HG02938 (cell line): ENCODE results near the gene CACNA1H.

Experiments
- ATAC-seq: cut with Tn5 transposase; IDR thresholded peaks from one replicate; pipeline ENCODE4 v1.9.1; 2021; ENCODE audit warnings: mild to moderate bottlenecking, moderate library complexity; ENCODE audit not compliant: unreplicated experiment

CACNA1H gene

DNA sequence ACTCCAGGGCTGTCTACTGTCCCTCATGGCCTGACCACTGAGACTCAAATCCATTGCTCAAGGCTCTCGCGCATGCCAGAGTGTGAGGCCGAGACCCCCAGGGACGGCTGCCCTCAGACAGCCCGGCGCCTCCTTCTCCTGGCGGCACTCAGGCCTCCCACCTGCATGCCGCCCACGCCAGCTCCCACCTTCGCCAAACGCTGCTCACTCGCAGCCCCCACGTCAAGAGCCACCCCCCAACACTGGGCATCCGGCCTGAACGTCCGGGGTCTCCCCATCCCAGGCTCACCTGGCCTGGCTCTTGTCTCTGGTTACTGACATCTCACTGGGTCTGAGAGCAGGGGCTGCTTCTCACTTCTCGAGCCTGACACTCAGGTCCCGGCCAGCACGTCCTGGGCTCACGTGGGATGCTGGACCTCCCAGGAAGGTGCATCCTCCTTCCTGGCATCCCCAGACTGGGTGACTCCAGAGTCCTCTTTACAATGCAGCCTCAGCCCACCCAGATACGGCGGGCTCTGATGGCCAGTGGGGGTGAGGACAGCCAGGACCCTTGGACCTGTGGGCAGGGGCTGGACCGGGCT lies 12.2 kb upstream of the CACNA1H start:
- no peak for ATAC-seq

- ATAC-seq, result no peak
Observed at GRCh38 chr16:1141191-1141590, 11.7 kb upstream of the CACNA1H start.

GRCh38 chr16:1141716-1142115 lies 11.2 kb upstream of the CACNA1H start:
- no peak for ATAC-seq

- no peak for ATAC-seq
Observed at GRCh38 chr16:1142911-1143310, 10.0 kb upstream of the CACNA1H start.

GRCh38 chr16:1143761-1144450 lies 9.0 kb upstream of the CACNA1H start:
- no peak for ATAC-seq

- no peak for ATAC-seq
Observed at GRCh38 chr16:1144476-1145382, 8.2 kb upstream of the CACNA1H start.

GRCh38 chr16:1145383-1146100 lies 7.4 kb upstream of the CACNA1H start:
- no peak for ATAC-seq

DNA sequence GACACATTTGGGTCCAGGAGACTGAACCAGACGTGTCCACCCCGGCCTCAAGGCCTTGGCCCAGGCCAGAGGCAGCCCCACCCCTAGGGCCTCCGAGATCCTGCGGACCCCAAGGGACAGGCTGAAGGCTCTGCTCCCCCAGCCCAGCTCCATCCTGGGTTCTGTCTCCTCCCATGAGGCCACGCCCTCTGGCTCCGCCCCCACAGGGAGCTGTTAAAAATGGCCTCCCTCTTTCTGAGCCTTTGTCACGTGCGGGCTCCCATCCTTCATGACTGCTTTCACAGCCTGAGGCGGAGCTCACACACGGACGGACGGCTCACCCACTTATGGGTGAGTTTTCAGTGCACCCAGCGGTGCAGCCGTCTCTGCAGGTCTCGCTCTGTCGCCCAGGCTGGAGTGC lies 6.5 kb upstream of the CACNA1H start:
- no peak for ATAC-seq

- ATAC-seq, result no peak
Observed at GRCh38 chr16:1147027-1147426, 5.9 kb upstream of the CACNA1H start.

DNA sequence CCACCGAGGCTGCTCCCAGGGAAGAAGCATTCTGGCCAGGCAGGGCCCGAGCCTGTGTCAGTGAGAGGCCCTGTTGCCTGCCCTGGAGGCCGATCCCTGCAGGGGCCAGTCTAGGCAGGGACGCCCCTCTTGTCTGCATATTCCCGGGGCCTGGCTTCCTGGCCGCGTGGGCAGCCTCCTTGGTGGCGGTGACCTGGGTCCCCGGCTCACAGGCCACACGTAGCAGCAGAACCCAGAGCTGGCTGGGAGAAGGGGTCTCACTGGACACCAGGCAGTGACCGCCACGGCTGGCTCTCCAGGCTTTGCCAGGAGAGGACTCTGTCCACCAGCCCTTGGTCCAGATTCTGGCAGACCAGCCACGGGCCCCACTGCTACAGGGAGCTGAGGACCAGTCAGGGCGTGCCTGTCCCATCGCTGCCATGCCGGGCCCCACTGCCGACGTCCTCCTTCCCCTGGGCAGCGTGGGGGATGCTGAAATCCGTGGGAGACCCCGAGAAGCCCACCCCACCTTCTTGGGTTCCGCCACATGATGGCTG lies 3.7 kb upstream of the CACNA1H start:
- ATAC-seq, result no peak

DNA sequence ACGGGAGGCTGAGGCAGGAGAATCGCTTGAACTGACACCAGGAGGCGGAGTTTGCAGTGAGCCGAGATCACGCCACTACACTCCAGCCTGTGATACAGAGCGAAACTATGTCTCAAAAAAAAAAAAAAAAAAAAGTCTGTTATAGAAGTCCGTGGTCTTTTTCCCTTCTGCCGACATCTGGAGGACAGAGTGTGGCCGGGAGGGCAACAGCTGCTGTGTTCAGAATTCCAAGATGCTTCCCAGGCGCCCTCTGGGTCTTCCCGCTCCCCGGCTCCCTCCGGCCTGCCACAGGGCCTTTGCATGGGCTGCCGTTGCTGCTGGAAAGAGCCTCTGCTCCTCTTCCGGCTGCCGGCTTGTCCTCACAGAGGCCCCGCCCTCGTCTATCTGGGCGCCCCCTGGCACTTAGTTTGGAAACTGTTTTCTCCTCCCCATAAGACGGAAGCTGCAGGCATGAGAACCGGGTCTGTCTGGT lies 2.4 kb upstream of the CACNA1H start:
- ATAC-seq, result no peak

DNA sequence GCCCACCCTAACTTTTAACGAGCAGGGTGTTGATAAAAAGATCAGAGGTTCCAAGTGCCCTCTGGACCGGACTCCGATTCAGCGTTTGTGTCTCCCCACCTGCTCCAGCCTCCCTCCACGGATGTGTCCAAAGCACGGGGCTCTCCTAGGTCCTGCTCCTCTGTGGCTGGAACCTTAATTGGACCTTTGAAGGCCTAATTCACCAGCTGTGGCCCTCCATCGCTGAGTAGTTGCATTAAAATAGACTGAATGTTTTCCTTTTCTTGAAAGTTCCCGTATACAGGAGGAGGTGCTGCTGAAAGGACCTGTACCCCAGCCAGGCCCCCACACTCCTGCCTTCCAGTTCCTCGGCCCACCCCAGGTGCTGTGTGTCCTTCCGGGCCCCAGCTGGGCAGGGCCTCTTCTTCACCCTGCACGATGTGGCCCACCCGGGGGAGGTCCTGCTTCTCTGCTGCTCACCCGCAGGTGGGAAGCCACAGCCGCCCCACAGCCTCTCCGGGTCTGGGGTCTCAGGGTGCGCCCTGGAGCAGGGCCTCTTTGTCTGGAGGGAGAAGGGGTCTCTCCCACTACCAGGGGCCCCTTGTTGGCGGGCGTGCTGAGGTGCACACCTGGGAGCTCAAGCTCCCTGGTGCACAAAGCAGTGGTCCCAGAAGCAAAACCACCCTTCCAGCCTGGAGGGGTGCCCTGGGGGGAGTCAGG lies 1.3 kb upstream of the CACNA1H start:
- ATAC-seq, result no peak

- ATAC-seq, result no peak
Observed at GRCh38 chr16:1152123-1152638, 725 bp upstream of the CACNA1H start.

- no peak for ATAC-seq
Observed at GRCh38 chr16:1153480-1154160, 714 bp downstream of the CACNA1H start.

DNA sequence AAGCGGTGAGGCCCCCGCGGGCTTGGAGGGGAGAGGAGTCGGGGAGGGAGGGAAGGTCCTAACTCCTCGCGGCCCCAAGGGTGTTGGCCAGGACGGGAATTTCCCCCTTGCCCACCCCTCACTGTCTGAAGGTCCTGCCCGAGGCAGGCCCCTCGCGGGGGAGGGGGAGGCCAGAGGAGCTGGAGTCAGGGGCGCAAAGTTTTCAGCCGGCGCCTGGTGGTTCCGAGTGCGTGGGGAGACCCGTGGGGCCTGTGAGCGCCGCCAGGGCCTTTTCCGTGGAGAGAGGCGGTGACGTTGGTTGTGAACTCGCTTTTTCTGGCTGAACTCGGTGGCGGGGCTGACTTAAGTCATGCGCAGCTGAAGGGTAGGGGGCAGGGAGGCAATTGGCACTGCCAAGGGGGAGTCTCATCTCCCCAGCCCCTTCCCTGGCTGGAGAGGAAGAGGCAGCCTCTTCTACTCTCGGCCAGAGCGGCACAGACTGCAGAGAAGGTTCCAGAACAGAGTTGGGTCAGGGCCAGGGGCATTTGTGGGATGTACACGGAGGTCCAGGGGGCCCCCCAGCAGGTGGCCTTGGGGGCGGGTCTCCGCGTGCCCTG lies 1.5 kb downstream of the CACNA1H start:
- no peak for ATAC-seq

GRCh38 chr16:1154887-1155331 lies 2.0 kb downstream of the CACNA1H start:
- ATAC-seq, result no peak

- no peak for ATAC-seq
Observed at GRCh38 chr16:1155353-1156054, 2.6 kb downstream of the CACNA1H start.
